EH (cell line): ENCODE data around the gene PHYKPL.

Experiments
- DNase-seq: peaks from one replicate; pipeline ENCODE4 v3.0.0-alpha.2; 2015; ENCODE audit warnings: low read depth

Gene PHYKPL

DNA sequence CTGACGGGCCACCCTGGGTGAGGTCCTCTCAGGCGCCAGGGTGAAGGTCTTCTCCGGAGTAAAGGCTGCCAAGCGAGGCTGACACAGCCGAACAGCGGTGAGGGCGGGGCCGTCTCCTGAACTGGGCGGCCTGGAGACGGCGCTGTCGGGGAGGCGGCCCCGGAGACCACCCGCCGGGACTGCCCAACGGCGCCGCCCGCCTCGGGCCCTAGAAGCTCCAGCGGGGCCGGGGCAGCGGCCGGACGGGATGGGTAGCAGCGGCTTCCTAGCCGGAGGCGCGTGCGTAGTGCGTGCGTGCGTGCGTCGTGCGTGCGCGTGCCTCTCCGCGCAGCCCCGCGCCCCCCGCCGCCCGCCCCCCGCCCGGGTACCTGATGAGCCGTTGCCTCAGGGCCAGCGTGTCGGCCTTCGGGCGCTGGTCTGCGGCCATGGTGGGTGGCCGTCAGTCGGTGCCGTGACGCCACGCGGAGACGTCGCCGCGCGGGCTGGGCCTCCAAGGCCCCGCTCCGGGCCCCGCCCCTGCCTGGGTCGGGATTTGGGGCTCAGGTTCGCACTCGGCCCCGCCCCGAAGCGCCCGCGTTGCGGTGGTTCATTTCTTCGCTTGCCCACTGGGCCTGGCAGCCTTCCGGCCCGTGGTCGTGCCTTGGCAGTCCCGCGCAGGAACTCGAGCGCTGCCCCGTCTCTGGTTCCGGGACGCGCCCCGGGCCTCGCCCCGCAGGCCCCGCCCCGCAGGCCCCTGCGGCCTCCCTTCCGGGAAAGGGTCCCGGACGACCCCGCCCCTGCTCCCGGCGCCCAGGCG is at the start of gene PHYKPL:
TSS of gene PHYKPL (minus strand) at position 679 of the 796 bp plus-strand sequence. CDS start at position 427, 252 bp downstream.
- peak; percentile 75 for DNase-seq

DNA sequence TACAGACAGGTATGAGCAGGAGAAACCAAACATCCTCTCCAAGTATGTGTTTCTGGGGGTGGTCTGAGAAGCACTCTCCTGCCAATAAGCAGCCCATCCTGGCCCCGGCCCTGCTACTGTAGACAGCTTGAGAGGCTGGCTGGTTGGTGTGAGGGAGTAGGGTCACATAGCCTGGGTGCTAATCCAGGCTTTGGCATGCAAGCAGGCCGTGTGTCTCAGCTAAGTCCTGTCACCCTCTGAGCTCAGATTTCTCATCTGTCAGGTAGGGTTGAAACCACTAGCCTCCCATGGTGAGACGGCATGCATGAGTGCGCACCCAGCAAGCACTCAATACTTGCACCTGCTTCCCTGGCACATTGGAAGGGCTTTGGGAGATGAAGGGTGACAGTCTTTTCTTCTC is 49.8 kb upstream of the PHYKPL start:
- no peak for DNase-seq

DNA sequence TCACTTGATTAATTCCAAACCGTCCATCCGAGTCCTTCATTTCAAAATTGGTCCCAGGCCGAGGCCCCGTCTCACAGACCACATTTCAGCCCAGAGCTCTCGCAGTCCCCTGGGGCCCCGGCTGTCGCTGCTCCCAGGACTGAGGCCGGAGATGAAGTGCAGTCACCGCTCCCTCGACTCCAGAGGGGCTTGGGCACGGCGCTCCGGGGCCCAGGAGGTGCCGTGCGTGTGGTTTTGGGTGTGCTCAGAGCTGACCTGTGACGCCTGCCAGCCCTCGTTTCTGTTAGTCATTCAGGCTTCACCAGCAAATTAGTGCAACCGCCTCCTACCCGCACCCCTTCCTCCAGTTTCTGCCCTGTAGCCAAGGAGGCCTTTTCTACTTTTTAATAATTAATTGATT is 48.7 kb upstream of the PHYKPL start:
- no peak for DNase-seq

DNA sequence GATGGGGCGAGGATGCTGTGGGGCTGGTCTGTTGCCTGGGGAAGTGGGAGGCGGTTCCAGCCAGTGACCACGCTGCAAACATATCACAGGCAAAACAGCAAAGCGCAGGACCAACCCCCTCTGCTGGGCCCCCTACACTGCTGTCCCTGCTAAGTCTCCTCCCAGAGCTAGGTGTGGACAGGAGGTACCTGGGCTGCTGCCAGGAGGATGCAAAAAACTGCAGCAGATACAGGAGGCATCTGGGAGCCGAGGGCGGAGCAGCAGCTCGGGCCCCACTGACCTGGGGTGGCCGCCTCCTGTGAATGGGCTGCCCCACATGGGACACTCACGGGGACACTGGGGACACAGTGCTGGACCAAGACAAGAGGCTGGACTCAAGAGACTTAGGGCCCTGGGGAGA is 48.0 kb upstream of the PHYKPL start:
- no peak for DNase-seq

DNA sequence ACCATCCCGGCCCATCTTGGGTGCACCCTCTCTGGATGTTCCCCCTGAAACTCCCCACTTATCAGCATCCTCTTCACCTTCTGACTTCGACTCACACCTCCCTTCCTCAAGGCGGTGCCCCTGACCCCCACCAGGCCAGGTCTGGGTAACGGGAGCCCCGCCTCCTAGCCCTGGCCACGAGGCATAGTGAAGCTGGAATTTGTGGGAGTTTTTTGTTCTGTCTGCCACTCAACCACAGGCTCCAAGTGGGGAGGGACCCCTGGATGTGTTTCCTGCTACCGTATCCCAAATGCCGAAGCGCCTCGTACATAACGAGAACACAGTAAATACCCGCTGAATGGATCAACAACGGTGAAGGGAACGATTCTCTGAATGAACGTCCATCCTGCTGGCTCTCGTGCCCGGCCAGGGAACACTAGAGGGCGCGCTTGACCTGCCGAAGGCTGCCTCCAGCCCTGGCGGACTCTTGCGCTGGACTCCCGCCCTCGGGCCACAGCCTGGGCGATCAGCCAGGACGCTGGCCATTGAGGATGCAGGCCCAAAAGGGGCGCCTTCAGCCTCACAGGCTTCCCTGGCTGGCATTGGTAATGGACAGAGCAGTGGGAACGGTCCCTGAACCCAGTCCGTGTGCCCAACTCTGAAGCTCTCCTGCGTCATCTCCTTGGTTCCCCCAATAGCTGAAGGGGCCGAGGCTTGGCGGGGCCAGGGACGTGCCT is 47.3 kb upstream of the PHYKPL start:
- peak; percentile 60 for DNase-seq

DNA sequence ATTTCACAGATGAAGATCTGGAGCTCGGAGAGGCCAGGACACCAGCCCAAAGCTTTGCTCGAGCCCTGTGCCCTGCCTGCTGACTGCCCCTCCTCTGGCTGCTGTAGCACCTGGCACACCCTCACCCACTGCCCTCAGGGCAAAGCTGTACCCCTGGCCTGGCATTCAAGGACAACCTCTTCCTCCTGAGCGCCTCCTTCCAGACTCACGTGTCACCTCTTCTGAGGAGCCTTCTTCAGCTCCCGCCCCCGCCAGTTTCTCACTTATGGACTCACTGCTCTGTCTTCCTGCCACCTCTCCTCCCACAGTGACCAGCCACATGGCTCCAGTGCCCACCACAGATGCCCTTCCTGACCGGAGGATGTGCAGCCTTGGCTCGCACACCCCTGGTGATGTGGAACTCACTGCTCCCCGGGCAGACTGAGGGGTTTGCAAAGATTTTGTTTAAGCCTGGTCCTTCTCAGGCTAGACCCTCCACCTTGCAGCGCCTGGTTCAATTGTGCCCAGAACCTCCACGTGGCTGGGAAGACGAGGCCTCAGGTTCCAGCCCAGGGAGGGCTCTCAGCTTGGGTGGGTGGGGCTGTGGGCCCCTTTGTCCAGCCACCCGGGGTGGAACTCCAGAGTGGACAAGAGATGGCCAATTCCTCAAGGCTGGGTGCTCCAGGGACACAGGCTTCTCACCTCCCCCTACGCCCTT is 46.6 kb upstream of the PHYKPL start:
- DNase-seq: no peak

DNA sequence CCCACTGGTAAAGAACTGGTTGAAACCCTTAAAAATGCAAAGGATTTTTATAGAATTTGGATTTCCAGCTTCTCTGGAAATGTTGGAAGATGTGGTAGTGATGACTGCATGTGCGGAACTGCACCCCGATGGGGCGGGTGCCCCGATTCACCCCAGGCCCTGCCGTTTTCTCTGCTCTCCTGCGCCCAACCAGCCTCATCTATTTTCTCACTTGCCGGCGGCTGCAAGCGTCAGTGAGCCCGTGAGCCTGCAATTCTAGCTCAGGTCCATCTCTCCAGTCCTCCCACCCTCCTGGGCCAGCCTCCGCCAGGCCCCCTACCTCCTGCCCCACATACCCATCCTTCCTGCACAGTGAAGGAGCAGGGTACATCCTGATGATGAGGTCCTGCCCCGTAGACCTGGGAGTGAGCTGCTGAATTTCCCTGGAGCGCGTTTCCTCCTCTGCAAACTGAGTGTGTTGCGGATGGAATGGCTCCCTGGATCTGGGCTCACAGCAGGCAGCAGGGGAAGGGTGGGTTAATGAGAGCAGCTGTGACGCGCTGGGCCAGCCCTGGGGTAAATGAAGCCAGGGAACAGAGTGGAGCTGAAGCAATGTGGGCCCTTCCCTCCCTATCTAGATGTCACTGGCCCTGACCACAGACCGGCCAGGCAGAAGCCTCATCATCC is 45.9 kb upstream of the PHYKPL start:
- no peak for DNase-seq

DNA sequence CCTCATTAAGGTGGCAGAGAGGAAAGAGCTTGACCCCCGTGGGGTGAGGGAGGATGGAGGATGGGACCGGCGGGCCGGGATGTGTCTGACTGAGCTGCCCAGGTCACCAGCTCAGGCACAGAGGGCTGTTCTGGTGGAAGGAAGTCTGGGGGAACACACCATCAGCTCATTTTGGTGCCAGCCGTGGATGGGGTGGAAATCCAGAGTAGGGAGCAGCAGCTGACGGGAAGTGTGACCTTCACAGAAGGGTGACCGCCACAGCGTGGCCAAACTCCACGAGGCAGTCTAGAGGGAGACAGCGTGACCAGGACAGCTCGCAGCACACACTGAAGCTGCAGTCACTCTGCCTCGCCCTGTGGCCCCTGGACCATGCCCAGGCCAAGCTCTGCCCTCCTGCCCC is 45.3 kb upstream of the PHYKPL start:
- DNase-seq: no peak

DNA sequence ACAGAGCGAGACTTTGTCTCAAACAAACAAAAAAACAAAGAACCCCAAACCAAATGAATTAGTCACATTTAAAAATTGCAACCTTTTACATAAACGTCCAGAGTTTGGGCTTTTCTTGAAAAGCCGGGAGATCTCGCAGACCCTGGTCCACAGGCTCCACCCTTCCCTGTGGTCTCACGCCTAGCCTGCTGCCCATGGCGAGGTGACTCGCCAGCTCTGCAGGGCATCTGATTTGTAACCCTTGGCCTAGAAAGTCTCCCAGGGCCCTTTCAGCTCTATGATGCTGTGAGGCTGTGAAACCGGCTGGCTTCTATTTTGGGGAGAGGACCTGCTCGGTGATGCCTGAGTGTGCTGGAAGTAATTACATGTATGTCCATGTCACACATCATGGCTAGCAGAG is 44.7 kb upstream of the PHYKPL start:
- DNase-seq: no peak

DNA sequence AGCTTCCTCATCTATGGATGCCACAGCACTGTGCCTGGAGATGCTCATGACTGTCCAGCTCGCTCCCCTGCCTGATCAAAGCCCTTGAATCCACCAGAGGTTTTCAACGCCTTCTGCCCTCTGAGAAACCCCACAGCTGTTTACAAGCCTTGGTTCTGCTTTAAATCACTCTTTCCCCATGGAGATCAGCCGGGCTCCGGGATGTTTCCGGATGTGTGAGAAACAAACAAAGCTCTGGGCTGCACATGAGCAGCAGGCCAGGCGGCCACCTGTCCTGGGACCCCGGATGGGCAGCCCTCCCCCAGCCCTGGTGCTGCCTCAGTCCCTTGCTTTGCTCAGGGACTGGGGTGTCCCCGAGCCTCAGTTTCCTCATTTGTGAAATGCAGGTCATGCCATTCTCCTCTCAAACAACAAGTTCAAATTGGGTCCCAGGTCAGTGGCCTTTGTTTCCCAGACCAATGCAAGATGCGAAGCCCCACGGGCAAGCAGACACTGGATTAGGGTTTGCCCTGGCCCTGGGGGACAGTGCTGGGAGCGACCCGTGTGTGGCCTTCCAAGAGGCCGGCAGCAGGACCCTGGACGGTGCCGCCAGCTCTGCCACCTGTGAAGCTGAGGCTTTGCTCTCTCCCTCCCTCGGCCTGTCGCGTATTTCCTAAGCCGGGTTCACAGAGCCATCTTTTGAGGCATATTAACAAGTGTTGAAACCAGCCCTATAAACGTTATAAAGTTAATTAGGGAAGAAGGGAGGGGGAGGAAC is 42.4 kb upstream of the PHYKPL start:
- DNase-seq: no peak

DNA sequence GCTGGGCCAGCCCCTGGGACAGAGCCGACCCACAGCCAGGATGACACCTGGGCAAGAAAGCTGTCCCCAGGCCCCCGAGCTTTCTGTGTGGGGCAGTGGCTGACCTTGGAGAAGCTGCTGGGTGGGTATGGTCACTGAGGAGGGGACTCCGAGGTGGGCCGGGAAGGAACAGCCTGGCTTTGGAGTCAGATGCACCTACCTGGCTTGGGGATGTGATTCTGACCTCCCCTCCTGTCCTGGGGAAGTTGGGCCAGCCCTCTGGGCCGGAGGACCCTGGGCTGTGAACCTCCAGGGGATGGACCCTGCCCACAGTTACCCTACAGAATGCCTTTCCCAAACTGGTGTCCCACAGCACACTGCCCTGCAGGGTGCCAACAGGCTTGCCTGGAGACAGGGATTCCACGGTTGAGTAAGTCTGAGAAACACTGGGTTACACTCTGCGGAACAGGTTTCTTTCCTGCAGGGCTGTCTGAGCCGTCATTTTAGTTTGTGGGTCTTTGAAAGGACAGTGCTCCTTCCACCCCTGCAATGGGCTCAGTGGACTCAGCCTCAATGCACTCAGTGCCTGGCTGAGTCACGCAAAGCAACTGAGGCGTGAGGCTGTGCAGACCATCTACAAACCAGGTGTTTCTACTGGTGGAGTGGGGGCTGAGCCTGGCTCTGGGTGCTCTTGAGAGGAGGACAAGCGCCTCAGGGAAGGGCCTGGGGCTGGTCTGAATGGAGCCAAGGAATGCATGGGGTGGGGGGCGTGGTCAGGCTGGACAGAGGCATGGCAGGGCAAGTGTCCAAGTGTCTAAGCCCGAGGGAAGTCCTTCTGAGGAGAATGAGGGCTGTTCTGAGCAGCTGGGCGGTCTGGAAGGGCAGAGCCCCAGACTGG is 41.3 kb upstream of the PHYKPL start:
- no peak for DNase-seq

DNA sequence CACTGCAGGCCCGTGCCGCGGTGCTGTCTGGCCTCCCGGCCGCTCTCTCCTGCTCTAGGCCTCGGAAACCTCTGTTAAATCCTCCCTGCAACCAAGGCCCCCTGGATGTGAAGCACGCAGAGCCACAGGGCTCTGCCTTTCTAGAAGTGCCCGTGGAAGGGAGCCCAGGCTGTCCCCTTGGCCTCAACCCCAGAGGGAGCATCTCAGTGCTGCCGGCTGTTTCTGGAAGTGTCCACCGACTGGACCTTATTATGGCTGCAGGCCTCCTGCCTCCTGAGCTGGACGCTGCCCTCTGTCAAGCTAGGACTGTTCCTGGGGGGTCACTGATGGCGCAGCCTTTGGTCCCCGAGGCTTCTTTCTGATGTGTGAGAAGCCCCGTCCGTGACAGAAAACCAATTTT is 40.4 kb upstream of the PHYKPL start:
- DNase-seq: no peak

DNA sequence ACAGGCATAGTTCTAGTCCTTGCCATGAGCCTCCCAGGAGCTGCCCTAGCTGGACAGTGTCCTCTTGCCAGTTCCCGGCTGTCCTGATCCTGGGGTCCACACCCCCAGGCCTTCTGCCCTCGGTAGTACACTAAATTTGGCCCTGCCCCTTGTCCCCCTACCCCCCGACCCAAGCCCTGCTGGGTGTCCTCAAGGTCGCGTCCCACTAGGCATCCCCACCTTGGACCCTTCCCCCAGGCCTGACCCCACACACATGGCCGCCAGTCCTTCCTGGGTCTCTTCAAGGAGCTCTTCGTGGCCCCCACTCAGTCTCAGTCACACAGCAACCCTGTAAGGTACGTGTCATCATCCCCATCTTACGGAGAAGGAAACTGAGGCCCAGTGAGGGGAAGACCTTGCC is 40.0 kb upstream of the PHYKPL start:
- no peak for DNase-seq

DNA sequence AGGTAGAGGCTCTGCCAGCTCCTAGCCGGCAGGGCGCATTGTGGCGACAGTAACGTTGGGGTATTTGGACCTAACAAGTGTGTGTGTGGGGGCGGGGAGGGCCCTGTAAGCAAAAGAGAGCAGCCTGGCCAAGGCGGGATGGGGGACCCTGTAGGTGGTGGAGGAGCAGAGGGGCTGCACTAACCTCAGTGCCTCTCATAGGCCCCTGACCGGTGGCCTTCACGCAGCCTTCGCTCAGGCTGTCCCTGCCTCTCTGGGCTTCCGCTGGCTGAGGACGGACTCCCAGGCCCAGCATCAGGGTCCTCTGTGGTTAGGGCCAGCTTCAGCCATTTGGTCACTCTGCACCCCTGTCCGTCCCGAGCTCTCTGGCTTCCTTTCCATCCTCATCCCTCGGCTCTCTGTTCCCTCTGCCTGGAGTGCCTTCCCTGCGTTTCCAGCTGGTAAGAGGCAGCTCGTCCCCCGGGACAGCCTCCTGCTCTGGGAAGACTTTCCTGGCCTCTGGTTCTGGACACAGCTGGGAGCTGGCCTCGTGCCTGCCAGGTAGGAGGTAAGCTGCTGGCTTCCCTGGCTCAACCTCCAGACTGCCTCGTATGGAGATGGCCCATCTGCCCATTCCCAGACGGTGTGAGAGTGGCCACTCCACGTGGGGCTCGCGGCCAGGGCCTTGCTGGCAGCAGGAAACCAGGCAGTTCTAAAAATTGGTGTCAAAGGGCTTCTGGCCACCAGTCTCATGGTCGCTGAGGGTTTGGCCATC is 39.3 kb upstream of the PHYKPL start:
- DNase-seq: no peak

DNA sequence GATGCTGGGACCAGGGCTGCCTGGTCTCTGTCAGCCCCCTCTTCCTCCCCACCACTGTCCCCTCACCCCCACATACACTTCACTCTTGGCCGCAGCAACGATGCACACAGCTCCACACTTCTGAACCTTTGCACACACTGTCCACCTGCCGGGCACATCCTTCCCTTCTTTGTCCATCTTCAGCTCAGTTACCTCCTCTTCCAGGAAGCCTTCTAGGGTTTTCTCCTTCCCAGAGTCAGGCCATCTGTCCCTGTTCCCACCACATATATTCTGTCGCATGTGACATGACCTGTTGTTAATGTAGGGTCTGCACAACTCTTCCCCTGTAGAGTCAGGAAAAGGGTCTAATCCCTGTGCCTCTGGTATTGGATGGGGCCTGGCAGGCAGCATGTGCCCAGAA is 38.6 kb upstream of the PHYKPL start:
- no peak for DNase-seq

DNA sequence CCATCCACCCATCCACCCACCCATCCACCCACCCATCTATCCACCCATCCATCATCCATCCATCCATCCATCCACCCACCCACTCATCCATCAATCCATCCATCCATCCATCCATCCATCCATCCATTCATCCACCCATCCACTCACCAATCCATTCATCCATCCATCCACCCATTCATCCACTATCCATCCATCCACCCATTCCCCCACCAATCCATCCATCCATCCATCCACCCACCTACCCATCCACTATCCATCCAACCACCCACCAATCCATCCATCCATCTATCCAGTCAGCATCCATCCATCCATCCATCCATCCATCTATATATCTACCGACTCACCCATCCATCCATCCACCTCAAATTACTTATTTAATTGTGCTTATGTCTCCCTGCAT is 36.9 kb upstream of the PHYKPL start:
- DNase-seq: no peak

DNA sequence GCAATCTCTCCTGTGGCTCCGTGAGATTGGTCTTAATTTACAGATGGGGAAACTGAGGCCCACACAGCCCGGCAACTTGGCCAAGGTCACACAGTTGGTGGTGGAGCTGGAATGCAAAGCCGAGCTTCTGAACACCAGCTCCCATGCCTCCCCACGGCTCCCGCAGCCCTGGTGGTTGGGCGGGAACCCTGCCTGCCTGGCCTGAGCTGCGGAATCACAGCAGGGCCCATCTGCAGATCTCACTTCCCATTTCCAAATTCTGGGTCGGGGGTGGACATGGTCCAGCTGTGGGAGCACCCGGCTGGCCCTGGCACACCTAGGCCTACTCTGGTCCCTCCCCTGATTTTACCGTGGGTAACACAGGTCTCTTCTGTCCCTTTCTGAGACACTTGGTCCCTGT is 35.3 kb upstream of the PHYKPL start:
- no peak for DNase-seq

DNA sequence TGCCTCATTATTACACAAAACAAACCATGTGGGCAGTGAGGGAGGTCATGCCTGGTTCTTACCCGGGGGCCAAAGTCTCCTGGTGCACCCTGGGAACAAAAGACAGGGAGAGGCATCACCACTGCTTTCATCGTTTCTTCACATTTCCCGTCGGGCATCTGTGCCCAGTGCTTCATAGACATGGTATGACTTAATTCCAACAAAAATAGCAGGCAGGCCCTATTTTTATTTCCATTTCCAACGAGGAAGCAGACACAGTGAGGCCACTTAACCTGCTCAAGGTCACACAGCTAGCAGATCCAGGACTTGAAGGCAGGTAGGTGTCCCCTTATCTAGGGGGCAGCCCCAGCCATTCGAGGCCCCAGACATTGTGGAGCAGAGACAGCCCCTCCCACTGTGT is 34.6 kb upstream of the PHYKPL start:
- DNase-seq: no peak

DNA sequence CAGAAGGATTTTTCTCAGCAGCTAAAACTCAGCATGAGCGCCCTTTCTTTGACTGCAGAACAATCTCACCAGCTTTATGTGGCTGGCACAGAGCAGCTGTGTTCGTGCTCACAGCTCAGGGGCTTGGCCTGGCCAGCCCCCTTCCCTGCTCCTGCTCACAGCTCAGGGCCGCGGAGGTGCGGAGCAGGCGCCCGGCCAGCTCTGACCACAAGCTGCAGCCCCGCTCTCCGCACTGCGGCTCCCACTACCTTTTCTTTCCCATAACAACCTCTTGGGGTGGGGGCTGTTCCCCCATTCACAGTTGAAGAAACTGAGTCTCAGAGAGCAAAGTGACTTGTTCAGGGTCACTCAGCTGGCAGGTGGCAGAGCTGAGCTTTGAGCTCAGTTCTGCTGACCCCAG is 34.0 kb upstream of the PHYKPL start:
- no peak for DNase-seq

DNA sequence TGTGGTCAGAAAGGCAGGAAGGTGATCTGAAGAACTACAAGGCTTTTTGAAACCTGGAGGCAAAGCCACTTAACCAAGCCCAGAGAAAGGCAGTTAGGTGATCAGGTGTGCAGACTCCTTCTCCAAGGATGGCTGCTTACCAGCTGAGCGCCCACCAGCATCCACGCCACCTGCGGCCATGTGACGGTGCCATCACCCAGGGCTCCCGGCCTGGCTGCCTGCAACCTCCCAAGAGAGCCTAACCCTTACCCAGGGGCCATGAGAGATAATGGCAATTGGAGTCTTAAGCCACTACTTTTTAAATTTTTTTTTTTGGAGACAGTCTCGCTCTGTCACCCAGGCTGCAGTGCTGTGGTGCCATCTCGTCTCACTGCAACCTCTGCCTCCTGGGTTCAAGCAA is 33.1 kb upstream of the PHYKPL start:
- no peak for DNase-seq
